Measurements from ENCODE around the gene SURF4.

- TF ChIP-seq EZH2 (IDR thresholded peaks at IDR 0.05; ENCODE audit: borderline replicate concordance) (no peak), CTCF (IDR thresholded peaks at IDR 0.05; ENCODE audit: poor library complexity) (no peak), EZH2phosphoT487 (IDR thresholded peaks at IDR 0.05; ENCODE audit: low read depth, severe bottlenecking, unreplicated experiment) (no peak)
Measured at GRCh38 chr9:133386338-133386737, 10.5 kb upstream of the SURF4 start.

Measured in hepatocyte (in vitro differentiated cells).